ENCODE data around the gene IRF2BP1. TPM values are rescaled to one million over a fixed set of nuclear protein-coding genes. Genes with fewer than 3 reads are reported as not detected.

The IRF2BP1 gene
- total RNA-seq, 2 experiments from 2014 or later: 17.5 to 19.1 TPM

GRCh38 chr19:45883881-45884681 is 1.9 kb downstream of the IRF2BP1 start:
- CTCF ChIA-PET: interaction anchor here (1.5 to 8.1 kb wide), 3 partner anchors 14 to 19 kb away, joined by 3 to 58 read pairs (median 4); partner anchors contain the start of genes FOXA3, MYPOP and SYMPK
- peaks cover 31% of the 10 kb centered on the region for H3K4me1 Mint-ChIP-seq
- H3K9me3 Mint-ChIP-seq: no peaks in the 10 kb centered on the region
- POLR2A ChIA-PET: no interaction called here
- H3K27me3 Mint-ChIP-seq: peaks cover 2% of the 10 kb centered on the region
- H3K27ac Mint-ChIP-seq: no peak overlapping the region
- DNase-seq: no peak
- peak overlapping the region; percentile 66 for H3K4me3 Mint-ChIP-seq
- H3K36me3 Mint-ChIP-seq (ENCODE audit: low read depth): peaks cover 2% of the 10 kb centered on the region

DNA sequence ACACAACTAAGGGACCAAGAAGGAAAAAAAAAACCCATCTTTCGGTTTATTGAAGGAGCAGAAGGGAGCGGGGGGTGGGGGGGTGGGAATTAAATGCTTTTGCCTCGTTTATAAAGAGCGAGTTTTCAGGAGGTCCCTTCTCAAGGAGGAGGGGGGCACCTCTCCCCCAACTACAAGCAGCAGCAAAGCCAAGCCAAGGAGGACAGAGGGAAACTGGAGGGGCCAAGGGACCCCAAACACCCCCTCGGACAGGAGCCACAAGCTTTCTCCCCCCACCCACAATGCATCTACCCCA is 2.4 kb downstream of the IRF2BP1 start:
- DNase-seq: no peak
- Mint-ChIP-seq H3K27me3 (peaks cover 3% of the 10 kb centered on the region), H3K36me3 (ENCODE audit: low read depth) (peaks cover 2% of the 10 kb centered on the region), H3K4me3 (peak overlapping the region; percentile 66), H3K4me1 (peaks cover 32% of the 10 kb centered on the region), H3K9me3 (no peaks in the 10 kb centered on the region), H3K27ac (peak overlapping the region; percentile 59)
- ChIA-PET CTCF (interaction anchor here (1.3 to 8.1 kb wide), 3 partner anchors 18 to 114 kb away, joined by 4 to 58 read pairs (median 5); partner anchors contain the start of genes FOXA3, MYPOP, SIX5 and SYMPK), POLR2A (no interaction called here)

DNA sequence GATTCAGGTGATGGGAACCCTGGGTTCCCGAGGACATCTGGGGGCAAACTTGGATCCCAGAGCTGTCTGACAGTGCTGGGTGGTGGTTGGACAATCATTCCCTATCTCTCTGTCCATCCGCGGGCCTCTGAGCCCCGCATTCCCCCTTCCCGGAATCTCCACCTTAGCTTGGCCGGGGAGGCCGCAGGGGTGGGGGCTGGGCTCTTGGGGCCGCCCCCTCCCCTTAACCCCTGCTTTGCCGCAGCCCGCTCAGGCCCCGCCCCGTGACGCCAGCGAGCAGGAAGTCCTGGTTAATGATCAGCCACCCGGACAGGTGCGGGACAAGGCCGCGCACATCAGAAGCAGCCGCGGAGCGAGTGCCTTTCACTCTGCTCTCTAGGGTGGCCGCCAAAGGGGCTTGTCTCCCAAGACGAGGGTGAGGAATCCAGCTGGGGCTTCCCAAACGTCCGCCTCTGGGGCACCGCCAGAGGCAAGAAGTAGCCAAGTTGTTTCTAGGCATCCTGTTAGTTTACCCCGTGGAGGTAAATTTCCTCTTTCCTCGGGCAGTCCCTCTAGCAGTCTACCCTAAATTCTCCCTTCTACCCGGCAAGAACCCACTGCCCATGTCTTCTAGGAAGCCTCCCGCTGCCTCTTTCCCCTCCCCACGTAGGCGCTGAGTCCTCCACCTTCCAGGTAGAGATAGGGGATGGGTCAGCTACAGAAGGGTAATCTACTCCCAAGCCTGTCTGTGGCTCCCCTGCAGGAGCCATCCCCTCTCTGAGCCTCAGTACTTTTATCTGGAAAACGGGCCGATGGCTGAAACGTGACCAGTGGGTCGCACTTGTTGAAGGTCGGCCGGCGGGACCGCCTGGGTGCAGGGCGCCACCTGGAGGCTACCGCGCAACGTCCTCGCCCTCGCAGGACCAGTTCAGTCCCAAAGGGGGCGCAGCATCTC is 3.0 kb downstream of the IRF2BP1 start:
- ChIA-PET POLR2A (no interaction called here), CTCF (interaction anchor here (0.6 to 8.1 kb wide), 9 partner anchors 9 to 1824 kb away, joined by 3 to 58 read pairs (median 3); partner anchors contain the start of genes FOXA3, MYPOP, SIX5 and SYMPK)
- peak overlapping the region; percentile 66 for H3K4me3 Mint-ChIP-seq
- peak overlapping the region; percentile 59 for H3K27ac Mint-ChIP-seq
- H3K9me3 Mint-ChIP-seq: no peaks in the 10 kb centered on the region
- peak; percentile 87 for DNase-seq
- peaks cover 5% of the 10 kb centered on the region for H3K27me3 Mint-ChIP-seq
- peaks cover 34% of the 10 kb centered on the region for H3K4me1 Mint-ChIP-seq
- peaks cover 2% of the 10 kb centered on the region for H3K36me3 Mint-ChIP-seq (ENCODE audit: low read depth)

GRCh38 chr19:45881909-45882528 is 3.9 kb downstream of the IRF2BP1 start:
- Mint-ChIP-seq H3K9me3 (no peaks in the 10 kb centered on the region), H3K4me3 (no peak overlapping the region), H3K27ac (no peak overlapping the region), H3K4me1 (peaks cover 38% of the 10 kb centered on the region), H3K27me3 (peaks cover 5% of the 10 kb centered on the region), H3K36me3 (ENCODE audit: low read depth) (peaks cover 2% of the 10 kb centered on the region)
- POLR2A ChIA-PET: no interaction called here
- DNase-seq: no peak
- CTCF ChIA-PET: interaction anchor here (0.8 to 8.1 kb wide), 7 partner anchors 8 to 1825 kb away, joined by 3 to 58 read pairs (median 3); partner anchors contain the start of genes FOXA3, MYPOP and SYMPK

GRCh38 chr19:45881082-45881908 is 4.6 kb downstream of the IRF2BP1 start:
- ChIA-PET CTCF (interaction anchor here (0.6 to 8.1 kb wide), 9 partner anchors 8 to 391 kb away, joined by 3 to 58 read pairs (median 4); partner anchors contain the start of genes FOXA3, MYPOP and SYMPK), POLR2A (no interaction called here)
- Mint-ChIP-seq H3K27ac (no peak overlapping the region), H3K27me3 (peaks cover 6% of the 10 kb centered on the region), H3K36me3 (ENCODE audit: low read depth) (peaks cover 2% of the 10 kb centered on the region), H3K4me1 (peaks cover 38% of the 10 kb centered on the region), H3K4me3 (no peak overlapping the region), H3K9me3 (no peaks in the 10 kb centered on the region)
- no peak for DNase-seq

- ChIA-PET CTCF (interaction anchor here (1.5 to 8.1 kb wide), 3 partner anchors 13 to 109 kb away, joined by 3 to 58 read pairs (median 6); partner anchors contain the start of genes FOXA3 and SYMPK), POLR2A (no interaction called here)
- peaks cover 13% of the 10 kb centered on the region for H3K27me3 Mint-ChIP-seq
Measured at GRCh38 chr19:45879971-45880370, 6.0 kb downstream of the IRF2BP1 start.

DNA sequence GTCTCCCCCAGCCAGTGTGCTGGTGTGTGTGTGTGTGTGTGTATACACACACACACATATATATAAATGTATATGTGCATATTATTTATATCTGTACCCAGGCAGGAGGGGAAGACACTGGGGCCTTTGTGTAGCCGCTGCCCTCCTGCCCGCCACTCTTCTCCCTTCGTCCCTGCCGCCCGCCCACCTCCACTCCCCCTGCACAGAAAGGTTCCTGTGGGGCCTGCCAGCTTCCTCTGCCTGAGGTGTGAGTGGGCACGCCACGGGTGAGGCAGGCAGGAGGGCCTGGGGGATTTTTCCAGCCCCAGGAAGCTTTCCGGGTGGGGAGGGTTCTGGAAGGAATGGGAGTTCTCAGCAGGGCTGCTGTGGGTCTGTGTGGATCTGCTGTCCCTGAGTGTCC is 6.9 kb downstream of the IRF2BP1 start:
- Mint-ChIP-seq H3K27me3 (peaks cover 13% of the 10 kb centered on the region), H3K4me3 (no peak overlapping the region), H3K9me3 (no peaks in the 10 kb centered on the region), H3K36me3 (ENCODE audit: low read depth) (peaks cover 2% of the 10 kb centered on the region), H3K4me1 (peaks cover 36% of the 10 kb centered on the region), H3K27ac (no peak overlapping the region)
- no peak for DNase-seq
- POLR2A ChIA-PET: no interaction called here
- CTCF ChIA-PET: interaction anchor here (1.5 to 8.1 kb wide), 2 partner anchors 14 kb away, joined by 3 to 58 read pairs; partner anchors contain the start of genes FOXA3 and SYMPK

More at GRCh38 chr19:45879971-45880370, 6.0 kb downstream of the IRF2BP1 start:
- H3K27ac Mint-ChIP-seq: no peak overlapping the region
- no peaks in the 10 kb centered on the region for H3K9me3 Mint-ChIP-seq
- no peak overlapping the region for H3K4me3 Mint-ChIP-seq
- peaks cover 2% of the 10 kb centered on the region for H3K36me3 Mint-ChIP-seq (ENCODE audit: low read depth)
- DNase-seq: no peak
- peaks cover 40% of the 10 kb centered on the region for H3K4me1 Mint-ChIP-seq

- ChIA-PET POLR2A (no interaction called here), CTCF (no interaction called here)
- H3K9me3 Mint-ChIP-seq: no peaks in the 10 kb centered on the region
- H3K36me3 Mint-ChIP-seq (ENCODE audit: low read depth): no peaks in the 10 kb centered on the region
- no peak overlapping the region for H3K27ac Mint-ChIP-seq
- peaks cover 16% of the 10 kb centered on the region for H3K27me3 Mint-ChIP-seq
- H3K4me1 Mint-ChIP-seq: peaks cover 28% of the 10 kb centered on the region
- no peak for DNase-seq
- H3K4me3 Mint-ChIP-seq: no peak overlapping the region
Measured at GRCh38 chr19:45878043-45878794, 7.7 kb downstream of the IRF2BP1 start.

DNA sequence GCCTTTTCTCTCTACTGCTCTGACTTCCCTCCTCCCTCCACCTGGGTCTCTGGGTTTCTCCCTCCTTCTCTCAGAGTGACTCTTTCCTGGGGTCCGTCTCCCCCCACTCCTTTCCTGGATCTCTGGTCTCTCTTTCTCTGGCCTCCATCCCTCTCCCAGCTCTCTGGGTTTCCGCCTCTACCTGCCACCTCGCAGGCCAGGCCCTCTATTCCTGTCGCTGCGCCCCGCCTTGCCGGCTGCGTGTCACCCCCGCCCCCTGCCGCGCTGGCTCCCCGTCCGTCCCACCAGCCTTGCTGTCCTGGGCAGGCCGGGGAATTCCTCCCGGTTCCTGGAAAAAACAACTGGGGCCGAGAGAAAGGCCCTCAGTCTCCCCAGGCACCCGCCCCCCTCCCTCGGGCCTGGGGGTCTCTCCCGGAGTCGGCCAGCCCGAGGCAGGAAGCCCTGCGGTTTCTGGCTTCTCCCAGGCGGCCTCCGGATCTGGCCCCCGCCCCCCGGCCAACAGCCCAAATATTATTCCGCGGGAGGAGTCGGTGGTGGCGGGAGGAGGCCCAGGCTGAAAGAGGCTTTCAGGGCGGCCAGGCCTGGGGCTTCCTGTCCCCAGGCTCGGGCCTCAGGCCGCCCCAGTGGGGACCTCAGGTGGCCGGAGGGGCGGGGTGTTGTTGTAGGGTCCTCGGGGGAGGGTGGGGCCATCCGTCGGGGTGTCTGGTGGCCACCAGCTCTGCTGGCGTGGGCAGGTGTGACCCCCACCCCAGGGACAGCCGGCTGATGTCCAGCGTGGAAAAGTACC is 9.3 kb downstream of the IRF2BP1 start:
- Mint-ChIP-seq H3K27me3 (peaks cover 16% of the 10 kb centered on the region), H3K9me3 (no peaks in the 10 kb centered on the region), H3K27ac (peak overlapping the region; percentile 1), H3K4me3 (no peak overlapping the region), H3K36me3 (ENCODE audit: low read depth) (no peaks in the 10 kb centered on the region), H3K4me1 (peaks cover 19% of the 10 kb centered on the region)
- DNase-seq: no peak
- ChIA-PET POLR2A (no interaction called here), CTCF (interaction anchor here (1.2 kb wide), 1 partner anchor 12 kb away, joined by 3 read pairs; the partner anchor contains the start of gene FOXA3)

GRCh38 chr19:45876161-45876410 is 9.9 kb downstream of the IRF2BP1 start:
- H3K4me3 Mint-ChIP-seq: no peak overlapping the region
- H3K4me1 Mint-ChIP-seq: peaks cover 16% of the 10 kb centered on the region
- no peaks in the 10 kb centered on the region for H3K36me3 Mint-ChIP-seq (ENCODE audit: low read depth)
- H3K9me3 Mint-ChIP-seq: no peaks in the 10 kb centered on the region
- ChIA-PET CTCF (interaction anchor here (1.2 kb wide), 1 partner anchor 12 kb away, joined by 3 read pairs; the partner anchor contains the start of gene FOXA3), POLR2A (no interaction called here)
- peak overlapping the region; percentile 1 for H3K27ac Mint-ChIP-seq
- peaks cover 16% of the 10 kb centered on the region for H3K27me3 Mint-ChIP-seq
- no peak for DNase-seq

GRCh38 chr19:45874620-45874966 is 11.3 kb downstream of the IRF2BP1 start:
- H3K4me1 Mint-ChIP-seq: peaks cover 16% of the 10 kb centered on the region
- DNase-seq: no peak
- H3K36me3 Mint-ChIP-seq (ENCODE audit: low read depth): no peaks in the 10 kb centered on the region
- no peaks in the 10 kb centered on the region for H3K9me3 Mint-ChIP-seq
- ChIA-PET POLR2A (no interaction called here), CTCF (interaction anchor here (1.6 kb wide), 1 partner anchor 8 kb away, joined by 4 read pairs; no protein-coding TSS in a partner anchor)
- H3K27ac Mint-ChIP-seq: no peak overlapping the region
- peaks cover 14% of the 10 kb centered on the region for H3K27me3 Mint-ChIP-seq
- no peak overlapping the region for H3K4me3 Mint-ChIP-seq
